Stimulated activated CD8-positive, alpha-beta memory T cell treated with anti-CD3 and anti-CD28 coated beads, Interleukin-2, amount 100 ng/mL, for 1 hour (primary cell): ENCODE data around the gene MROH7.

Experiments used
- DNase-seq, 2 donors: peaks; one replicate each; pipeline ENCODE4 v3.0.0-alpha.2; 2020; ENCODE audit warnings: low read depth in 2 of 2

MROH7 gene

DNA sequence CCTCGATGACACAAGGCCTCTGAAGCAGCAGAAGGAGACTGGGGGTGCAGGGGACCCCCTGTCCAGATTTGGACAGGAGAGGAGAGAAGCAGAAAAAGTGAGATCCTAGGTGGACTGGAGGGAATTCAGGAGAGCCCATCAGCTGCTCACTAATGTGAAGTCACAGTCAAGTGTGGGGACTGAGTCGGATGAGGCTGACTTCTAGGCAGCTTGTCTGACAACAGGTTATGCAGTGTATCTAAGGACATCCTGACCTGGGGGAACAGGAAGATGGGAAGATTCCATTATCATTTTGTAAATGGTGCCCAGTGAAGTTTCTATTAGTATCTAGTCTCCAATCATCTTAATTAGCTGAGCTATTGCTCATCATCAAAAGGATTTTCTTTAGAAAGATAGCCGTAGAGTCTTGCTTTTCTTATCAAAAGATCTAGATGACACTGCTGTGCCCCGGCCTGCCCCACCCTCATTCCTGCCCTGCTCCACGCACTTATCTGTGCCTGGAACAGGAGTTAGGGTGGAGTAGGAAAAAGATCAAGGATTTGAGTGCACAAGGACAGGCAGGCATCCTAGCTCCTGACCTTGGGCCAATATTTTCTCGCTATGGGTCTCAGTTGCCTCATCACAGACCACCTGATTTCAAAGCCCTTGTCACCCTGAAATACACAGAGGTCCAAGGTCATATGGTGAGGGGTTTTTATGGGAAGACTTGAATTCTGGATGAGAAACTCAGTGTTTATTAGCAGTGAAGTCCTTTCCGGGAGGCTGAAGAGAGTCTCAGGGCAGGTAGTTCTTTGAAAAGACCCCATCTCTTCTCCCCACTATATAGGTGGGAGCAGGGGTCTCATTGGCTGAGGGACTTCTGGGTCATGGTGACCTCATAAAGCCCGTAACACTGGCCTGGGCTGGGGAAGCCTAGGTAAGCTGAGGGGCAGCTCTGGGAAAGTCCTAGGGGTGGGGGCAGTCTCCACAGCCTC, at the start of gene MROH7:
TSS of gene MROH7 (plus strand) at position 924 of the 974 bp plus-strand sequence. CDS start 11,141 bp downstream, outside the sequence.
- no peak for DNase-seq

GRCh38 chr1:54593571-54594160, 47.9 kb upstream of the MROH7 start:
- DNase-seq, result no peak

GRCh38 chr1:54594463-54594862, 47.1 kb upstream of the MROH7 start:
- no peak for DNase-seq

GRCh38 chr1:54595956-54596498, 45.6 kb upstream of the MROH7 start:
- no peak for DNase-seq

DNA sequence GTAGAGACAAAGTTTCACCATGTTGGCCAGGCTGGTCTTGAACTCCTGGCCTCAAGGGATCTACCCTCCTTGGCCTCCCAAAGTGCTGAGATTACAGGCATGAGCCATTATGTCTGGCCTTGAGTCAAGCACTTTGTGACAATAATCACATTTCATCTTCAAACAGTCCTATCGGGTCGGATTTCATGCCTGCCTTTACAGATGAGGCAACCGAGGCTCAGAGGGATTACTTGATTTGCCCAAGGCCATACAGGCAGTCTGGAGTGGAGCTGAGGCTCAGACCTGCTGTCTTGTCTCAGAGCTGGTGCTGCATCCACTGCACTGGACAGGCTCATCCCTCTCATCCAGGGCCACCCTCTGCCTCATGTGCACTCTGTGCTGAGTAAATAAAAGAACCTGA, 44.8 kb upstream of the MROH7 start:
- DNase-seq, result no peak

- DNase-seq, result no peak
Observed at GRCh38 chr1:54597455-54598030, 44.0 kb upstream of the MROH7 start.

DNA sequence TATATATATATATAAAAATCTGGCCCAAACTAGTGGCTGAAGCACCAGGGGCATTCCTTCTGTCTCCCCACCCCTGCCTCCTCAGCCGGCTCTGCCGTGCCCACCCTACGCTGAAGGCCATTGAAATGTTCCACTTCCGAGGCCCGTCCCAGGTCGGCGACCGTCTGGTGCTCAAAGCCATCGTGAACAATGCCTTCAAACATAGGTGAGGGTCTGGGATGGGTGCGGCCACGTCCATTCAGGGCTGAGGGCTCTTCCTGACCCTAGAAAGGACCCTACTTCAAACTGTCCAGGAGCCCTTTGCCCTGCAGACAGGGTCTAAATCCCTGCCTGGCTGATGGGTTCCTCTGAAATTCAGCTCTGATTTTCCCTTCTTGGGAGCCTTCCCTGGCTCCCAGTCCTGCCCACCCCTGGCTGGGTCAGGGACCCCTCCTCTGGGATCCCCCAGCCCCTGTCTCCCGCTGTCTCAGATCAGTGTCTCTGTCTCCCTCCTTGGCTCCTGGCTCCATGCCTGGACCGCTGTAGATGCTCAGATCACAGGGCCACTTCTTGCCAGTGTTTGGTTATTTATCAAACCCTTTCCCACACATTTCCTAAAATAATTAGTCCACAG, 42.3 kb upstream of the MROH7 start:
- no peak for DNase-seq

- DNase-seq, result no peak
Observed at GRCh38 chr1:54600947-54601721, 40.5 kb upstream of the MROH7 start.

GRCh38 chr1:54601730-54602129, 39.9 kb upstream of the MROH7 start:
- no peak for DNase-seq

DNA sequence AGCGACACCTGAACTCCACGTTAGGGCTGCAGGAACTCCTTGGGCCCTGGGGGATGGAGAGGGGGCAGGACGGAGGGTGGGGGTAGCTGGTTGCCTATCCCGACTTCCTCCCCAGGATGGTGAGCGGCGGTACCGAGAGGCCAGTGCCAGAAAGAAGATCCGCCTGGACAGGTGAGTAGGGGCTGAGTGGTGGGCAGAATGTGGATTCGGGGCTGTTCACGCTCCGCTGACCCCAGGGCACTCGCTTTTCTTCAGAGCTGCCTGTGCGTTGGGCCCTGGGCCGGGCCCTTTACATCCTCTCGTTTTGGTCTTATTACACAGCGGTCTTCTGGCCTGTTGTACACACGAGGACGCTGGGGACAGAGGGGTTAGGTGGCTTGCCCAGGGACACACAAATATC, 39.0 kb upstream of the MROH7 start:
- no peak for DNase-seq

DNA sequence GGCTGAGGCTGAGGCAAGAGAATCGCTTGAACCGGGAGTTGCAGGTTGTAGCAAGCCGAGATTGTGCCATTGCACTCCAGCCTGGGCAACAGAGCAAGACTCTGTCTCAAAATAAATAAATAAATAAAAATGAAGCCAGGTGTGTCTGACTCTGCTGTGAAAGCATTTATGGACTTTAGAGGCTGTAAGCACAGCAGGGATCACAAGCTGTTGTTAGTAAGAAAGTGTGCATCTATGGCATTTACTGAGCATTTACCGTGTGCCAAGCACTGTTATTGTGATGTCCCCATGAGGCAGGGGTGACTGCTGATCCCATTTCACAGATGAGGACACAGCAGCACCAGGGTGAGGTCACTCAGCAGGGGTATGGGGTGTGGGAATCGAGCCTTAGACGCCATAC, 38.3 kb upstream of the MROH7 start:
- no peak for DNase-seq

GRCh38 chr1:54604051-54604450, 37.5 kb upstream of the MROH7 start:
- no peak for DNase-seq

GRCh38 chr1:54604572-54605370, 36.8 kb upstream of the MROH7 start:
- DNase-seq, result peak in 1 of 2 donors; percentile 5

DNA sequence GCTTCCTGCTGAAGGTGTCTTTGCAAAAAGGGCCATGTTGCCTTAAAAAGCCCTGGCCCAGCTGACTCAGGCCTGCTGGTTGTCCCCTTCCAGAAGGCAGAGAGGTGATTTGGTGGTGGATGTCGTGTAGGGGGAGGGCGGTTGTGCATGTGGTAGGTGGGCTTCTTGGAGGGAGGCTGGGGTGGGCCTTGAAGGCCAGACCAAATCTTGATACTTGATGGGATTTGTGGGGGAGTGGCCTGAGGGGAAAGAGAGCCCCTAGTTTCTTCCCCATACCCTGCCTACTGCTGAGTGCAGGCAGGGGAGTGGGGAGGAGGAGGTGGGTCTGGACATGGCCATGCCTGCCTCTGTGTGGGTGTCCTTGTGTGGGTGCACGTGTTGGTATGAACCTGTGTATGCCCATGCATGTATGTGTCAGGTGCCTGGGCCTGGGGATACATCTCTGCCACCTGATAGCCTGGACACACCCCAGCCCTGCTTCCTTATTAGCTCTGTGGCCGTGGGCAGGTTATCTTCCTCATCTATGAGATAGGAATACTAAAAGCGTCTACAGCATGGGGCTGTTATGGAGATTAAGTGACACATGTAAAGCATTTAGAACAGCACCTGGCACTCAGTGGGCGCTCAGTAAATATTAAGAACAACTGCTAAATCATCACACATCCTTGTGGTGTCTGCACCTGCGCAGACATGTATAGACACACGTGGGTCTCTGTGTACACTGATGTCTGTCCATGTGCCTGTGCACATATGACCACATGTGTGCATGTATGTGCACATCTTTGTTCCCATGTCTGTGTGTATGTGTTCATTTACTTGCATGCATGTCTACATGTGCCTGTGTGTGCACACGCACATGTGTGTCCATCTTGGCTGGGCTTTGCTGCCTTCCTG, 35.2 kb upstream of the MROH7 start:
- DNase-seq, result no peak

- DNase-seq, result no peak
Observed at GRCh38 chr1:54606990-54607325, 34.6 kb upstream of the MROH7 start.

- DNase-seq, result no peak
Observed at GRCh38 chr1:54607821-54608565, 33.6 kb upstream of the MROH7 start.

- DNase-seq, result no peak
Observed at GRCh38 chr1:54608566-54609230, 32.9 kb upstream of the MROH7 start.

GRCh38 chr1:54609301-54609921, 32.2 kb upstream of the MROH7 start:
- DNase-seq, result no peak
